K562 (cell line): ENCODE measurements around the gene DOCK3. TPM values are rescaled to one million over a fixed set of nuclear protein-coding genes. Genes with fewer than 3 reads are reported as not detected.

Source experiments
- ATAC-seq: fragments of 200-7000 bp; cut with Tn5 transposase; 3 replicates; pipeline ENCODE4 v1.9.1; 2020; ENCODE audit warnings: moderate library complexity
- BruUV-seq: library from RNA; stranded (reverse); fragments of 400-500 nt; replicated peaks from 2 replicates; lab custom pipeline; 2021; lab: Mats Ljungman, UMichigan
- CTCF ChIA-PET: fragments of 300-600 bp; formaldehyde crosslinking; extraction: SDS; loops from one replicate; lab custom pipeline; 2021; ENCODE audit warnings: low intra/inter-chr PET ratio; lab: Yijun Ruan, JAX
- POLR2A ChIA-PET: fragments of 300-600, 350-650 bp; sonication (Branson Sonifier 250); formaldehyde crosslinking; extraction: SDS; loops from one replicate; lab custom pipeline; 2021; ENCODE audit warnings: antibody characterized with exemption, inconsistent platforms; lab: Yijun Ruan, JAX
- DNase-seq, 4 experiments: peaks; one replicate each; pipeline versions ENCODE4 v3.0.0 to v3.0.0-alpha.2; 2011 to 2018; ENCODE audit warnings: low spot score in 3 of 4, mixed read lengths in 3 of 4; ENCODE audit errors: extremely low read depth in 1 of 4
- FAIRE-seq: peaks from 2 replicates; lab custom pipeline; 2011; peaks lifted over from hg19 to GRCh38; lab: Jason Lieb, UNC
- H2AFZ ChIP-seq: 2 replicates; pipeline ENCODE4 v1.6.0; 2011; ENCODE audit warnings: low read depth, low read length, control low read depth, inconsistent platforms
- H3K27ac ChIP-seq: fragments of 200-600 bp; 3 replicates; pipeline ENCODE4 v1.8.0; 2011; ENCODE audit warnings: low read depth, mild to moderate bottlenecking, control low read depth, inconsistent platforms, low read length, moderate library complexity, mixed read lengths; ENCODE audit errors: extremely low read depth
- H3K27me3 ChIP-seq, 2 experiments: fragments of 300-600 bp in 1 of 2; 2 replicates in 1 of 2; 3 replicates in 1 of 2; pipeline versions ENCODE4 v1.6.0 to v1.8.0; 2011; ENCODE audit warnings: inconsistent platforms in 2 of 2, low read length in 2 of 2, mild to moderate bottlenecking in 1 of 2, mixed read lengths in 1 of 2, moderate library complexity in 1 of 2; ENCODE audit not compliant: control insufficient read depth in 2 of 2, insufficient read depth in 2 of 2
- H3K36me3 ChIP-seq: fragments of 300-600 bp; 3 replicates; pipeline ENCODE4 v1.8.0; 2011; ENCODE audit warnings: mild to moderate bottlenecking, low read length, inconsistent platforms; ENCODE audit not compliant: control insufficient read depth, insufficient read depth
- H3K4me1 ChIP-seq, 2 experiments: fragments of 200-600 bp in 1 of 2; replicated peaks in 1 of 2; 2 replicates in 1 of 2; 3 replicates in 1 of 2; pipeline versions ENCODE4 v1.5.1 to v1.8.0; 2011; ENCODE audit warnings: inconsistent platforms in 2 of 2, low read length in 2 of 2, mild to moderate bottlenecking in 1 of 2, mixed read lengths in 1 of 2, moderate library complexity in 1 of 2; ENCODE audit not compliant: control insufficient read depth in 2 of 2, insufficient read depth in 2 of 2
- H3K4me2 ChIP-seq: 2 replicates; pipeline ENCODE4 v1.6.1; 2011; ENCODE audit warnings: low read length, control low read depth, inconsistent platforms, mixed read lengths; ENCODE audit not compliant: insufficient read depth
- H3K4me3 ChIP-seq: fragments of 200-600 bp; sonication (generic), shearing (Covaris generic); 2 replicates; pipeline ENCODE4 v1.5.1; 2016; ENCODE audit warnings: control low read depth, inconsistent platforms
- H3K79me2 ChIP-seq: fragments of 200-600 bp; 3 replicates; pipeline ENCODE4 v1.8.0; 2011; ENCODE audit warnings: low read length, inconsistent platforms; ENCODE audit not compliant: control insufficient read depth, insufficient read depth
- H3K9ac ChIP-seq, 2 experiments: 2 replicates each; pipeline versions ENCODE4 v1.6.0 to v1.6.1; 2011; ENCODE audit warnings: low read depth in 2 of 2, low read length in 2 of 2, control low read depth in 1 of 2, inconsistent platforms in 1 of 2, mild to moderate bottlenecking in 1 of 2, mixed read lengths in 1 of 2; ENCODE audit not compliant: insufficient read depth in 1 of 2
- H3K9me1 ChIP-seq: one replicate; pipeline ENCODE4 v1.6.0; 2011; ENCODE audit warnings: inconsistent platforms, mild to moderate bottlenecking, low read length, moderate library complexity; ENCODE audit not compliant: control insufficient read depth, insufficient read depth
- H3K9me3 ChIP-seq: replicated peaks from 2 replicates; pipeline ENCODE4 v1.5.1; 2011; ENCODE audit warnings: low read depth, low read length, inconsistent platforms; ENCODE audit not compliant: control insufficient read depth, insufficient read depth
- H4K20me1 ChIP-seq: replicated peaks from 2 replicates; pipeline ENCODE4 v1.6.1; 2011; ENCODE audit warnings: low read length, inconsistent platforms, mixed read lengths; ENCODE audit not compliant: control insufficient read depth, insufficient read depth
- CREB1 ChIP-seq, 2 experiments: sonication (generic) in 1 of 2; formaldehyde crosslinking in 1 of 2; IDR thresholded peaks; 2 replicates each; pipeline versions ENCODE4 v1.6.1 to v1.8.0; 2012 to 2022; ENCODE audit warnings: inconsistent platforms in 1 of 2, mild to moderate bottlenecking in 1 of 2, missing genetic modification reagents in 1 of 2, moderate library complexity in 1 of 2
- GATAD2A ChIP-seq: fragments of 450-650 bp; IDR thresholded peaks from 2 replicates; pipeline ENCODE4 v1.6.1; 2017
- HCFC1 ChIP-seq: IDR thresholded peaks from 2 replicates; pipeline ENCODE4 v1.6.1; 2012; ENCODE audit warnings: low read depth, low read length, improper control_type of control experiment
- MAX ChIP-seq: sonication (generic); formaldehyde crosslinking; IDR thresholded peaks from 2 replicates; pipeline ENCODE4 v1.9.0; 2022; ENCODE audit warnings: mild to moderate bottlenecking, missing genetic modification reagents
- PYGO2 ChIP-seq: fragments of 450-650 bp; IDR thresholded peaks from 2 replicates; pipeline ENCODE4 v1.6.1; 2016; ENCODE audit warnings: mild to moderate bottlenecking, missing genetic modification characterization, moderate library complexity, missing compliant biosample characterization
- RBFOX2 ChIP-seq: fragments of 200-400 bp; formaldehyde crosslinking; IDR thresholded peaks from 2 replicates; pipeline ENCODE4 v1.6.1; 2017; ENCODE audit warnings: low read depth, mild to moderate bottlenecking, low read length, moderate library complexity
- ZNF239 ChIP-seq: fragments of 250-450 bp; sonication (Bioruptor Pico); IDR thresholded peaks from 2 replicates; pipeline ENCODE4 v1.4.0; 2020; ENCODE audit warnings: mild to moderate bottlenecking
- ZNF764 ChIP-seq: fragments of 250-450 bp; sonication (Bioruptor Pico); IDR thresholded peaks from 2 replicates; pipeline ENCODE4 v1.4.0; 2020; ENCODE audit warnings: low read depth, mild to moderate bottlenecking, moderate library complexity
- WGBS: fragments of 100-300 bp; shearing (Covaris generic); methylation state at CpG from one replicate; pipeline ENCODE4 v1.1.6; 2016; ENCODE audit warnings: low coverage, mixed read lengths; ENCODE audit not compliant: insufficient coverage; ENCODE audit errors: missing lambda C conversion rate; 5-methylcytosine and 5-hydroxymethylcytosine counted together
- in situ Hi-C: fragments of 300-500 bp; cut with MboI; formaldehyde crosslinking; loops from 4 replicates; pipeline ENCODE4 v1.15.0; 2018; ENCODE audit warnings: inconsistent platforms, mixed read lengths
- intact Hi-C: fragments of 100-400 bp; cut with micrococcal nuclease; formaldehyde crosslinking; loops from 2 replicates; pipeline ENCODE4 v1.14.2; 2022
- polyA plus RNA-seq, 8 experiments: library from polyadenylated mRNA; depleted of rRNA in 4 of 8; stranded (reverse) in 5 of 8; unstranded in 3 of 8; fragments of >200 nt; fragmentation: Nextera tagmentation in 2 of 8; fragmentation: Illumina TruSeq in 1 of 8; extraction: Ambion mirVana in 2 of 8; extraction: Trizol in 1 of 8; gene quantifications; 2 replicates each; pipeline versions ENCODE4 v1.2.1 to v1.2.3, GENCODE V29; 2011 to 2014; ENCODE audit warnings: inconsistent platforms in 1 of 8, missing spikeins in 1 of 8
- total RNA-seq, 7 experiments: library from RNA; depleted of rRNA in 6 of 7; stranded (reverse); fragments of >200 nt in 6 of 7; fragmentation: Illumina TruSeq in 2 of 7; extraction: Trizol in 2 of 7; gene quantifications; 2 replicates each; pipeline versions ENCODE4 v1.2.1 to v1.2.3, GENCODE V29; 2011 to 2021; ENCODE audit warnings: low replicate concordance in 1 of 7
- TF ChIP-seq, protein P1 (sequence below): sonication (generic); formaldehyde crosslinking; IDR thresholded peaks from 2 replicates; pipeline ENCODE4 v1.8.0; 2023; ENCODE audit warnings: mild to moderate bottlenecking, missing genetic modification reagents
- TF ChIP-seq, protein P2 (sequence below): sonication (generic); formaldehyde crosslinking; IDR thresholded peaks from 2 replicates; pipeline ENCODE4 v1.8.0; 2023; ENCODE audit warnings: missing genetic modification reagents, mild to moderate bottlenecking, borderline replicate concordance

Gene DOCK3
- total and polyA plus RNA-seq, 9 of the 15 experiments (the other 6 are each of a cell fraction or from before 2014, with no cell fraction given), result under 0.01 to 0.03 (median 0.01) TPM; not detected in 4

- FAIRE-seq, result no peak
- Histone ChIP-seq H3K27me3 (no peaks in the 10 kb centered on the region), H3K79me2 (peaks cover 54% of the 10 kb centered on the region), H3K4me1 (peaks cover 23 to 38% of the 10 kb centered on the region in 2 experiments; a peak in 4 of 5 replicates), H3K9me3 (no peaks in the 10 kb centered on the region), H3K9ac (peak overlapping the region; percentile 81 to 92), H2AFZ (no peak overlapping the region), H3K9me1 (peaks cover 18% of the 10 kb centered on the region), H3K27ac (peak overlapping the region; percentile 79), H3K4me2 (peak overlapping the region; percentile 84), H3K4me3 (peak overlapping the region; percentile 69), H3K36me3 (peaks cover 76% of the 10 kb centered on the region), H4K20me1 (peaks cover 33% of the 10 kb centered on the region; the same call in 1 of the 2 replicates)
- under 1% methylated on average over 34 of the region's 115 CpGs for WGBS
- ChIA-PET POLR2A (interaction anchor here (1.1 kb wide), 1 partner anchor 25 kb away, joined by 4 read pairs; no protein-coding TSS in a partner anchor), CTCF (no interaction called here)
- in situ Hi-C loops (no loop called here), intact Hi-C loops (loop anchor here (1.0 kb wide), 1 partner anchor 108 kb away; no protein-coding TSS in a partner anchor)
- DNase-seq, result peak in 3 of 4 experiments; percentile 17 to 52 (median 52)
- no TSS peak for BruUV-seq
- ATAC-seq, result no peak; the same call in 2 of the 3 replicates
- TF ChIP-seq PYGO2 (no peak), HCFC1 (no peak), GATAD2A (no peak), ZNF239 (CRISPR knock-in tag) (no peak), CREB1 (IDR thresholded peaks at IDR 0.05) (no peak), CREB1 (CRISPR knock-in tag; IDR thresholded peaks at IDR 0.05) (no peak), ZNF764 (CRISPR knock-in tag) (no peak), MAX (CRISPR knock-in tag) (0 out of 2 replicates have a peak, but pooled peaks have one; percentile 48), RBFOX2 (peak; percentile 62)
- TF ChIP-seq, protein P1, sequence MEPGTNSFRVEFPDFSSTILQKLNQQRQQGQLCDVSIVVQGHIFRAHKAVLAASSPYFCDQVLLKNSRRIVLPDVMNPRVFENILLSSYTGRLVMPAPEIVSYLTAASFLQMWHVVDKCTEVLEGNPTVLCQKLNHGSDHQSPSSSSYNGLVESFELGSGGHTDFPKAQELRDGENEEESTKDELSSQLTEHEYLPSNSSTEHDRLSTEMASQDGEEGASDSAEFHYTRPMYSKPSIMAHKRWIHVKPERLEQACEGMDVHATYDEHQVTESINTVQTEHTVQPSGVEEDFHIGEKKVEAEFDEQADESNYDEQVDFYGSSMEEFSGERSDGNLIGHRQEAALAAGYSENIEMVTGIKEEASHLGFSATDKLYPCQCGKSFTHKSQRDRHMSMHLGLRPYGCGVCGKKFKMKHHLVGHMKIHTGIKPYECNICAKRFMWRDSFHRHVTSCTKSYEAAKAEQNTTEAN (CRISPR knock-in tag), result no peak
- TF ChIP-seq, protein P2, sequence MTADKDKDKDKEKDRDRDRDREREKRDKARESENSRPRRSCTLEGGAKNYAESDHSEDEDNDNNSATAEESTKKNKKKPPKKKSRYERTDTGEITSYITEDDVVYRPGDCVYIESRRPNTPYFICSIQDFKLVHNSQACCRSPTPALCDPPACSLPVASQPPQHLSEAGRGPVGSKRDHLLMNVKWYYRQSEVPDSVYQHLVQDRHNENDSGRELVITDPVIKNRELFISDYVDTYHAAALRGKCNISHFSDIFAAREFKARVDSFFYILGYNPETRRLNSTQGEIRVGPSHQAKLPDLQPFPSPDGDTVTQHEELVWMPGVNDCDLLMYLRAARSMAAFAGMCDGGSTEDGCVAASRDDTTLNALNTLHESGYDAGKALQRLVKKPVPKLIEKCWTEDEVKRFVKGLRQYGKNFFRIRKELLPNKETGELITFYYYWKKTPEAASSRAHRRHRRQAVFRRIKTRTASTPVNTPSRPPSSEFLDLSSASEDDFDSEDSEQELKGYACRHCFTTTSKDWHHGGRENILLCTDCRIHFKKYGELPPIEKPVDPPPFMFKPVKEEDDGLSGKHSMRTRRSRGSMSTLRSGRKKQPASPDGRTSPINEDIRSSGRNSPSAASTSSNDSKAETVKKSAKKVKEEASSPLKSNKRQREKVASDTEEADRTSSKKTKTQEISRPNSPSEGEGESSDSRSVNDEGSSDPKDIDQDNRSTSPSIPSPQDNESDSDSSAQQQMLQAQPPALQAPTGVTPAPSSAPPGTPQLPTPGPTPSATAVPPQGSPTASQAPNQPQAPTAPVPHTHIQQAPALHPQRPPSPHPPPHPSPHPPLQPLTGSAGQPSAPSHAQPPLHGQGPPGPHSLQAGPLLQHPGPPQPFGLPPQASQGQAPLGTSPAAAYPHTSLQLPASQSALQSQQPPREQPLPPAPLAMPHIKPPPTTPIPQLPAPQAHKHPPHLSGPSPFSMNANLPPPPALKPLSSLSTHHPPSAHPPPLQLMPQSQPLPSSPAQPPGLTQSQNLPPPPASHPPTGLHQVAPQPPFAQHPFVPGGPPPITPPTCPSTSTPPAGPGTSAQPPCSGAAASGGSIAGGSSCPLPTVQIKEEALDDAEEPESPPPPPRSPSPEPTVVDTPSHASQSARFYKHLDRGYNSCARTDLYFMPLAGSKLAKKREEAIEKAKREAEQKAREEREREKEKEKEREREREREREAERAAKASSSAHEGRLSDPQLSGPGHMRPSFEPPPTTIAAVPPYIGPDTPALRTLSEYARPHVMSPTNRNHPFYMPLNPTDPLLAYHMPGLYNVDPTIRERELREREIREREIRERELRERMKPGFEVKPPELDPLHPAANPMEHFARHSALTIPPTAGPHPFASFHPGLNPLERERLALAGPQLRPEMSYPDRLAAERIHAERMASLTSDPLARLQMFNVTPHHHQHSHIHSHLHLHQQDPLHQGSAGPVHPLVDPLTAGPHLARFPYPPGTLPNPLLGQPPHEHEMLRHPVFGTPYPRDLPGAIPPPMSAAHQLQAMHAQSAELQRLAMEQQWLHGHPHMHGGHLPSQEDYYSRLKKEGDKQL (CRISPR knock-in tag), result no peak
Measured at GRCh38 chr3:51391566-51392354, 717.0 kb downstream of the DOCK3 start.
